Keratinocyte (primary cell): ENCODE data around the gene SMURF1. TPM values are rescaled to one million over a fixed set of nuclear protein-coding genes. Genes with fewer than 3 reads are reported as not detected.

ENCODE experiments used
- DNase-seq: peaks from one replicate; pipeline ENCODE4 v3.0.0-alpha.2; 2011; ENCODE audit warnings: low read depth, missing footprints, low spot score
- FAIRE-seq: peaks from 2 replicates; lab custom pipeline; 2011; peaks lifted over from hg19 to GRCh38; lab: Jason Lieb, UNC
- H2AFZ ChIP-seq: 2 replicates; pipeline ENCODE4 v1.6.0; 2012; ENCODE audit warnings: low read length, control low read depth, inconsistent platforms; ENCODE audit not compliant: control insufficient read depth
- H3K27ac ChIP-seq: 2 replicates; pipeline ENCODE4 v1.5.1; 2011; ENCODE audit warnings: low read length; ENCODE audit not compliant: control insufficient read depth, insufficient read depth
- H3K27me3 ChIP-seq: 3 replicates; pipeline ENCODE4 v1.6.0; 2011; ENCODE audit warnings: low read length; ENCODE audit not compliant: control insufficient read depth, insufficient read depth; ENCODE audit errors: extremely low read depth
- H3K36me3 ChIP-seq, 2 experiments: 2 replicates in 1 of 2; 3 replicates in 1 of 2; pipeline ENCODE4 v1.5.1; 2011; ENCODE audit warnings: low read length in 2 of 2, mild to moderate bottlenecking in 1 of 2; ENCODE audit not compliant: control insufficient read depth in 2 of 2, insufficient read depth in 2 of 2; ENCODE audit errors: extremely low read depth in 1 of 2
- H3K4me1 ChIP-seq: 3 replicates; pipeline ENCODE4 v1.5.1; 2011; ENCODE audit warnings: low read length; ENCODE audit not compliant: control insufficient read depth, insufficient read depth; ENCODE audit errors: extremely low read depth
- H3K4me2 ChIP-seq: 3 replicates; pipeline ENCODE4 v1.6.0; 2011; ENCODE audit warnings: low read depth, low read length; ENCODE audit not compliant: control insufficient read depth, insufficient read depth; ENCODE audit errors: extremely low read depth
- H3K4me3 ChIP-seq, 3 experiments: fragments of 200-600 bp in 1 of 3; sonication (generic) in 1 of 3; 2 replicates in 2 of 3; 3 replicates in 1 of 3; pipeline ENCODE4 v1.5.1; 2011 to 2016; ENCODE audit warnings: low read length in 3 of 3, mild to moderate bottlenecking in 3 of 3, control low read depth in 2 of 3, inconsistent platforms in 1 of 3, low read depth in 1 of 3, mixed read lengths in 1 of 3, mixed run types in 1 of 3, moderate library complexity in 1 of 3; ENCODE audit not compliant: control insufficient read depth in 2 of 3, insufficient read depth in 2 of 3; ENCODE audit errors: extremely low read depth in 1 of 3
- H3K79me2 ChIP-seq: 2 replicates; pipeline ENCODE4 v1.6.0; 2012; ENCODE audit warnings: low read length; ENCODE audit not compliant: control insufficient read depth, insufficient read depth
- H3K9ac ChIP-seq: 3 replicates; pipeline ENCODE4 v1.6.0; 2011; ENCODE audit warnings: low read length; ENCODE audit not compliant: control insufficient read depth, insufficient read depth; ENCODE audit errors: extremely low read depth
- H3K9me1 ChIP-seq: 3 replicates; pipeline ENCODE4 v1.6.0; 2011; ENCODE audit warnings: low read length; ENCODE audit not compliant: control insufficient read depth, insufficient read depth; ENCODE audit errors: extremely low read depth
- H3K9me3 ChIP-seq: 2 replicates; pipeline ENCODE4 v1.5.1; 2012; ENCODE audit warnings: low read depth, low read length; ENCODE audit not compliant: control insufficient read depth
- H4K20me1 ChIP-seq: 3 replicates; pipeline ENCODE4 v1.6.0; 2011; ENCODE audit warnings: low read length; ENCODE audit not compliant: control insufficient read depth, insufficient read depth; ENCODE audit errors: extremely low read depth
- EZH2 ChIP-seq: IDR thresholded peaks from one replicate; pipeline ENCODE4 v1.6.1; 2012; ENCODE audit warnings: inconsistent platforms, mild to moderate bottlenecking, low read length, moderate library complexity
- dilution Hi-C: fragments of 300-500 bp; cut with MboI; formaldehyde crosslinking; loops from one replicate; pipeline ENCODE4 v1.7.0; 2020; ENCODE audit warnings: low sequenced_read_pairs; ENCODE audit not compliant: extremely low pct_ligation_motif_present
- polyA plus RNA-seq, 5 experiments: library from polyadenylated mRNA; depleted of rRNA in 3 of 5; stranded (reverse) in 3 of 5; stranded (forward) in 1 of 5; unstranded in 1 of 5; fragments of >200 nt; gene quantifications; 1 replicate in 1 of 5; 2 replicates in 3 of 5; 3 replicates in 1 of 5; pipeline versions ENCODE4 v1.2.1 to v1.2.3, GENCODE V29; 2011 to 2012; ENCODE audit warnings: missing spikeins in 2 of 5, low read depth in 1 of 5, low replicate concordance in 1 of 5
- TF ChIP-seq, protein P1 (sequence below), 3 experiments: IDR thresholded peaks in 1 of 3; conservative IDR thresholded peaks in 1 of 3; optimal IDR thresholded peaks in 1 of 3; 2 replicates in 2 of 3; 3 replicates in 1 of 3; pipeline versions ENCODE3 to v1.5.1; 2011; ENCODE audit warnings: low read length in 3 of 3, mild to moderate bottlenecking in 3 of 3, moderate library complexity in 2 of 3, control low read depth in 1 of 3, inconsistent platforms in 1 of 3; ENCODE audit not compliant: insufficient read depth in 2 of 3; ENCODE audit errors: extremely low read depth in 1 of 3

SMURF1 gene
- polyA plus RNA-seq, 1 donor (not counting 4 experiments of a cell fraction or from before 2014, with no cell fraction given): 22.2 TPM

DNA sequence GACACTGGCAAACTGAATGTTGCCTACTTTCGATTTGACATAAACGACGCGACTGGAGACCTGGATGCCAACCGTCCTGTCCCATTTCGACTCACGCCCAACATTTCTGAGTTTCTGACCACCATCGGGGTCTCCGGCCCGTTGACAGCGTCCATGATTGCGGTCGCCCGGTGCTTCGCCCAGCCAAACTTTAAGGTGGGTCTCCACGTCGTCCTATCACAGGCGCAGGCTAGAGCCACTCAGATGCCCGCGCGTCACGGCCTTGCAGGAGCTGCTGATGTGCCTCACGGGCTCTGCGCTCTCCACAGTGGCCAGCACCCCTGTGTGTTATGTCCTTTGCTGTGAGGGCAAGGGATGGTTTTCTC lies 132.6 kb downstream of the SMURF1 start:
- H3K36me3 ChIP-seq: peaks cover 23 to 63% of the 10 kb centered on the region in 2 experiments

DNA sequence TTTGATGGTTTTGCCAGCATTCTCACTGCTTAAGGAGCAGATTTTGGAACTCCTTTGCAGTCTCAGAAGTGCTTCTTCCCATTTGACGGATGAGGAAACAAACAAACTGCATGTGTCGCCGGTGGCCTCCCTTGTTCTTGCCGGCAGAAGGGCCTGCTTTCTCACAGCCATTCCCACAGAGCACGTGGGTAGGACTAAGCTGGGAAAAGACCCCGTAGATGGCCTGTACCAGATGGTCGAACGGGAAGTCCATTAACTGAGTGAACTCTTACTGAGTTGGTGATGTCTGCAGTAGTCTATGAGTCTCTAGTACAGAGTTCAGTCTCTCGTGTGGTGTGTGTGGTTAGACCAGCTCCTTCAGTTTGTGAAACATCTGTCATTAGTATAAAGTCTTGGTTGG lies 133.6 kb downstream of the SMURF1 start:
- TF ChIP-seq, protein P1, sequence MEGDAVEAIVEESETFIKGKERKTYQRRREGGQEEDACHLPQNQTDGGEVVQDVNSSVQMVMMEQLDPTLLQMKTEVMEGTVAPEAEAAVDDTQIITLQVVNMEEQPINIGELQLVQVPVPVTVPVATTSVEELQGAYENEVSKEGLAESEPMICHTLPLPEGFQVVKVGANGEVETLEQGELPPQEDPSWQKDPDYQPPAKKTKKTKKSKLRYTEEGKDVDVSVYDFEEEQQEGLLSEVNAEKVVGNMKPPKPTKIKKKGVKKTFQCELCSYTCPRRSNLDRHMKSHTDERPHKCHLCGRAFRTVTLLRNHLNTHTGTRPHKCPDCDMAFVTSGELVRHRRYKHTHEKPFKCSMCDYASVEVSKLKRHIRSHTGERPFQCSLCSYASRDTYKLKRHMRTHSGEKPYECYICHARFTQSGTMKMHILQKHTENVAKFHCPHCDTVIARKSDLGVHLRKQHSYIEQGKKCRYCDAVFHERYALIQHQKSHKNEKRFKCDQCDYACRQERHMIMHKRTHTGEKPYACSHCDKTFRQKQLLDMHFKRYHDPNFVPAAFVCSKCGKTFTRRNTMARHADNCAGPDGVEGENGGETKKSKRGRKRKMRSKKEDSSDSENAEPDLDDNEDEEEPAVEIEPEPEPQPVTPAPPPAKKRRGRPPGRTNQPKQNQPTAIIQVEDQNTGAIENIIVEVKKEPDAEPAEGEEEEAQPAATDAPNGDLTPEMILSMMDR (optimal IDR thresholded peaks at IDR 0.05 in 1 of 3, IDR thresholded peaks at IDR 0.05 in 1 of 3, conservative IDR thresholded peaks at IDR 0.05 in 1 of 3; ENCODE audit: extremely low read depth in 1 of 3, insufficient read depth in 2 of 3, low read length in 3 of 3): no peak
- TF ChIP-seq EZH2: no peak
- FAIRE-seq (no peak), DNase-seq (no peak)
- H3K4me2 ChIP-seq: no peak overlapping the region
- no peaks in the 10 kb centered on the region for H3K27me3 ChIP-seq
- peaks cover 26 to 57% of the 10 kb centered on the region in 2 experiments for H3K36me3 ChIP-seq
- no peaks in the 10 kb centered on the region for H3K79me2 ChIP-seq
- H3K9me1 ChIP-seq: no peaks in the 10 kb centered on the region
- H4K20me1 ChIP-seq: no peaks in the 10 kb centered on the region
- no peaks in the 10 kb centered on the region for H3K9me3 ChIP-seq
- H2AFZ ChIP-seq: no peak overlapping the region
- H3K4me3 ChIP-seq: no peak overlapping the region
- no peak overlapping the region for H3K27ac ChIP-seq
- dilution Hi-C loops: no loop called here
- H3K9ac ChIP-seq: no peak overlapping the region
- H3K4me1 ChIP-seq: no peaks in the 10 kb centered on the region

More for the DNA sequence above, 132.6 kb downstream of the SMURF1 start:
- Histone ChIP-seq H3K4me2 (no peak overlapping the region), H3K9me1 (no peaks in the 10 kb centered on the region), H4K20me1 (no peaks in the 10 kb centered on the region), H3K27me3 (no peaks in the 10 kb centered on the region), H3K9me3 (no peaks in the 10 kb centered on the region), H2AFZ (no peak overlapping the region), H3K4me3 (no peak overlapping the region), H3K79me2 (no peaks in the 10 kb centered on the region), H3K4me1 (no peaks in the 10 kb centered on the region), H3K9ac (no peak overlapping the region), H3K27ac (no peak overlapping the region)
- dilution Hi-C loops: no loop called here
- DNase-seq (no peak), FAIRE-seq (no peak)
- TF ChIP-seq EZH2: no peak
- TF ChIP-seq, protein P1 (optimal IDR thresholded peaks at IDR 0.05 in 1 of 3, IDR thresholded peaks at IDR 0.05 in 1 of 3, conservative IDR thresholded peaks at IDR 0.05 in 1 of 3; ENCODE audit: extremely low read depth in 1 of 3, insufficient read depth in 2 of 3, low read length in 3 of 3): no peak
